Fibroblast of skin of right biceps (primary cell): ENCODE data around the gene CCM2.

Source experiments
- DNase-seq: peaks from one replicate; pipeline ENCODE4 v3.0.0-alpha.2; 2013

Gene CCM2

DNA sequence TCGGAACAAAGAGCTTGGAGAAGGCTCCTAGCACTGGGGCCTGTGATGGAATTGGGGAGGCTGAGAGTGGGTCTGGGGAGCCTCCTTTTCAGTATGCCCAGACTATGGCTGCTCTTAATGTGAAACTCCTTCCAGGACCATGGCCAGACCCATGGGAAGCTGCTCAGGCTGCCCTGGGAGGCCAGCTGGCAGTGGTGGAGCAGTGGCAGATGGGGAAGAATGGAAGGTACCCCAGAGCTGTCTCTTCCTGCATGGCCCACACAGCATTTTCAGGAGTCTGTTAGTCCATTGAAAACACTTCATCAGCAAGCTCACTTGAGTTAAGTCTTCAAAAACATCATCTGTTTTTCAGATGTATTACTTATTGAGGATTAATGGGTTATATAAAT is 70.2 kb downstream of the CCM2 start:
- DNase-seq = no peak

DNA sequence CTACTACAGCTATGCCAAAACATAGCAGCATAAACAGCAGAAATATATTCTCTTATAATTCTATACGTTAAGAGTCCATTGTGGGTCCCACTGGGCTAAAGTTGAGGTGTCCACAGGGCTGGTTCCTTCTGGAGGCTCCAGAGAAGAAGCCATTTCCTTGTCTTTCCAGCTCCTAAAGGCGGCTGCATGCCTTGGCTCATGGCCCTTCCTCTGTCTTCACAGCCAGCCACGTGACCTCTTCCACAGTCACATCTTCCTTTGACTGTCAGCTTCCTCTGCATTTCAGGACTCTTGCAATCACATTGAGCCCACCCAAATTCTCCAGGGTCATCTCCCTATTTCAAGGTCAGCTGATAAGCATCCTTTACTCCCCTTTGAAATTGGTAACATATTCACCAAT is 71.5 kb downstream of the CCM2 start:
- DNase-seq = no peak

DNA sequence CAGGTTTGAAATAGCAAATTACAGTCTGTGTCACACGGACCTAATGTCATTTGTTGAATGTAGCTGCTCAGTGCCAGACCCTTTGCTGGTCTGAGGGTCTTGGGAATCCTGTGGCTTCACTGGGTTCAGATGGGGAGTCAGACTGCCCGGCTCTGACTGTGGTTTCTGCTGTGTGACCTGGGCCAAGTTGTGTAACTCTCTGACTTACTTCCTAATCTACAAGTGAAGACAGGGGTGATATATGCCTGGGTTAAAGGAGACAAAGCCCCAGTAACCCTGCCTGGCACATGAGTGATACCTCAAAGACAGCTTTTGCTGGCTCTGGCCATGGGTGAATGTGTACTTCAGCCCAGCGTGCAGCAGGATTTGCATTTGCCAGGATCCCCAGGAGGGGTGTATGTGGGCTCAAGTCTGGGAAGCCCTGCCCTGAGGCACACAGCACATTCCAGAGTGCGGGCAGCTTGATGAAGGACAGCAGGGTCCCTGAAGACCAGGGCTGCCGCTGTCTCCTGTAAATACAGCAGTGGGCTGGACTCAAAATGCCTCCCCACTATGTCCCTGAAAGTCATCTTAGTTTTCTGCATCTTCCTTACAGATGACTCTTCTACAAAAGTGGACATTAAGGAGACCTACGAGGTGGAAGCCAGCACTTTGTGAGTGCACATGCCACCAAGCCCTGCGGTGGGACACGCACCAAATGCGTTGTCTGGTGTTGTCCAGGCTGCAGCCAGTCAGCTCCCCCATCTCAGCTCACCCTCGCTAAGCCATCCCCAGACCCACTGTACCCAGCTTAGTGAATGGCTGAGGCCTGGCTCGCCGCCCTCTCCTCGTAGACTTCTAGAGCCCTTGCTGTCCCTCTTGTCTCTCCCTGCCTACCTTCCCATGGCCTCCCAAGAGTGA is 72.4 kb downstream of the CCM2 start:
- DNase-seq = no peak

DNA sequence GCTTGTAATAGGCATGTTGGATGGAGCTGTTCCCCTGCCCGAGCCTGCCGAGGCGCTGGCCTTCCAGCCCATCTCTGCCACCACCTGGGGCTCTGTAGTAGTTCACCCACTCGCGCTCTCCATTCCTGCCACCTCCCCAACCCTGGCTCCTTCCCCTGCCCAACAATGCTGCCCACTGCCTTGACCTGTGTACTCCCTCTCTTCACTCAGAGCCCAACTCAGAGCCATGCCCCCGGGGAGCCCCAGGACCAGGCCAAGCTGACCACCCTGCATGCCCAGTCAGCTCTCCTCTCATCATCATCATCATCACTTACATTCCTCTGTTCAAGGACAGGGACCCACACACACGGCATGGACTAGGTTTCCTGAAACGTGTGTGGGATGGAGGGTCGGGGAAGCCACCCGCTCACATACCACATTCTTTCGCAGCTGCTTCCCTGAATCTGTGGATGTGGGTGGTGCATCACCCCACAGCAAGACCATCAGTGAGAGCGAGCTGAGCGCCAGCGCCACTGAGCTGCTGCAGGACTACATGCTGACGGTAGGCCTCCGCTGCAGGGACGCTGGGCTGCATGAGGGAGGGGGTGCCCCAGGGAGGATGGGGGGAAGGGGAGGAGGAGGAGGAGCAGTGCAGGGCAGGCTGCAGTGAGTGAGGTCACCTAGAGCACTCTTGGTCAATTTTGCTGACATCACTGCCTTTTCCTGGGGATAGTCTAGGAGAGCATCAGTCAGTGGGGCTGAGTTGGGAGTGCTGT is 73.2 kb downstream of the CCM2 start:
- no peak for DNase-seq

DNA sequence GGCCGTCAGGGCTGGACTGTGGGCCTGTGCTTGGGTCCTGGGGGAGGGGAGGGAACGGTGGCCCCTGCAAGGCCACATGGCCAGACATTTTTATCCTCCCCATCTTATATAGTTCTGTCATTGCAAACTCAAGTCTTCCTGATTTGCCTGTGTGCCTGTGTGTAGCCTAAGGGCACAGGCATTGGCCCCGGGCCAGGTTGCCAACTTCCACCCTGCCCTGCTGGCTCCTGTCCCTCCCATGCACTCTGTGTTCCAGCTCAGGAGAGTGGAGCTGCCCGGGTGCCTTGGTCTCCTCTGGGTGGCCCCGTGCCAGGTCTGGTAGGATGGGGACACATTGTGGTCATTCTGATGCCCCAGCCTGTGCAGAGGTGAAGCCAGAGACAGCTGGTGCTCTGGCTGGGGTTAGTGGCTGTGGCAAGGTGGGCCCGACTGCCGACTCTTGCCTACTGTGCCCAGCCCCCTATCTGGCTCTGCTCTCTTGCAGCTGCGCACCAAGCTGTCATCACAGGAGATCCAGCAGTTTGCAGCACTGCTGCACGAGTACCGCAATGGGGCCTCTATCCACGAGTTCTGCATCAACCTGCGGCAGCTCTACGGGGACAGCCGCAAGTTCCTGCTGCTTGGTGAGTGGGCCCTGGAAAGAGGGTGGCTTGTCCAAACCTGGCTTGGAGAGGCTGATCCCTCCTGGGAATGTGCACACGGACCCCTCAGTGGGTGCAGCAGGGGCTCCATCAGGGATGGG is 74.0 kb downstream of the CCM2 start:
- DNase-seq = no peak

DNA sequence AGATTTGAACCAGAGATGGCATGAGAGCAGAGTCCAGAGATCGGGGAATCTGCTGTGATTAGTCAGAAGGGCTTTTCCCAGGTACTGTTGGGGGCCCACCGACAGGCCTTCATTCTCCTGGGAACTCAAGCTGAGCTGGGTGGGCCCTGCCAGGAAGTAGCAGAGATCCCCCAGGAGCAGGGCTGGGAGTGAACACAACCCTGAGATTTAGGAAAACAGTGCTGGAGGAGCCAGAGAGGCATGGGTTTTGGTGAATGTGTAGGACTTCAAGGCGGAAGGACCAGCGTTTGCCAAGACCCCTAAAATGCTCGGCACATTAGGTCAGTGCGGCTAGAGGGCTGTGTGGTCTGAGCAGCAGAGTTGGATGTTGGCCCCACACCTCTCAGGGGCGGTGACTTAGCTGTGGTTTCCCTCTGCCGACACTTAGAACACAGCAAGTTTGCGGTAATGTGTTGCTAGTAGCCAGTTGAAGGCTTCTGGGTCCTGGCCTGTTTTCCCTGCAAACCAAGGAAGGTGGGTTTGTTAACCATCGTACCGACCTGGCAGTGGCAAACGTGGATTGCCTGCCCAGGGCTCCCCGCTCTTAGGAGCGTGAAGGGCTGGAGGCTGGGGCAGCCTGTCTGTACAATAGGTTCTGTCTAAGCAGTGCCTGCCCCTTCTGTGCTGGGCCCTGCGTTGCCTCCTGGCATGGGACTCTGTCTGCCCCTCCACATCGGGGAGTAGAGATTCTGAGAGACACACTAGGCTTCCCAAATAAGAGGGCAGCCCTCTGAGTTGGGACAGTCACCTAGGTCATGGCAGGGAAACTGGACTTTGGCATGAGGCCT is 74.7 kb downstream of the CCM2 start:
- no peak for DNase-seq

DNA sequence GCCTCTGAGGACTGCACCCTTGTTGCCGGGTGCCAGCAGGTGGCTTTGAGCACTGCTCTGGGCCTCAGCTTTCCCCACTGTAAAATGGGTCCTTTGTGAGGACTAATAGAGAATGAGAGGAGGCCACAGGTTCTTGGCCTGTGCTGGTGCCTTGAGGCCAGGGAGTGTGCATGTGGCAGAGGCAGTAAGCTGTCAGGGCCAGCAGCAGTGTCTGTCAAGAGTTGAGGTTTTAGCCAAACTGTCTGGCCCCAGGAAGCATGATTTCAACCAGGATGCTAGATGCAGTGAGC is 75.3 kb downstream of the CCM2 start:
- no peak for DNase-seq

DNA sequence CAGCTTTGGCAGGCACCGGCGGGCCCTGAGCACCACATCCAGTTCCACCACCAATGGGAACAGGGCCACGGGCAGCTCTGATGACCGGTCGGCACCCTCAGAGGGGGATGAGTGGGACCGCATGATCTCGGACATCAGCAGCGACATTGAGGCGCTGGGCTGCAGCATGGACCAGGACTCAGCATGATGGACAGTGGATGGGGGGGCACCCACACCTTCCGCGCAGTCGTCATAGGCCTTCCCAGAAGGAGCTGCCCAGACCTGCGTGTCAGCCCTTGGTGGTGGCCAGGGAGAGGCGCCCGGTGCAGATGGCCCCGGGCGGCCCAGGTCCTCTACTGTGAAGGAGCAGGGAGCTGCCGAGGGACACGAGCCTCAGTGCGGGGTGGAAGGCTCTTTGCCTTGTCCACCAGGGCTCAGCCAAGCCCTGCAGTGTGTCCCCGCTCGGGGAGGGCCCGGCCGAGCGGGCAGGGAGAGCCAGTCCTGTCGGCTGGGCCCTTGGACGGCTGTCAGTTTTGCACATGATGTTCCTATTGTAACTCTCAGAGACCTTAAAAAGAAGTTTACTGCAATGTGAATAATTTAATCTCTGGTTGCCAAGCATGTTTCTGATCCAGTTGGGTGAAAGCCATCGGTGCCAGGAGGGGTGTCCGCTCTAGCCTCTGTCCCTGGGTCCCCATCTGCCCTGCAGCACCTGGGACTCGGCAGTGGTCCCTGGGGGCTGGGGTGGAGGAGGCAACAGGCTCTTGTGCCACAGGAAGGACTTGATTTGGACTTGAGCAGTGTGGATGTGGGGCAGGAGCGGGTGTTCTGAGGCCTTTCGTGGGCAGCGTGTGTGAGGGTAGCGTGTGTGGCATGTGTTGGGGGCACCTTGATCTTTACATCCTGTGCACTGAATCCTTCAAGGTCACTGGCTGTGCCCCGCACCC is 76.1 kb downstream of the CCM2 start:
- no peak for DNase-seq

DNA sequence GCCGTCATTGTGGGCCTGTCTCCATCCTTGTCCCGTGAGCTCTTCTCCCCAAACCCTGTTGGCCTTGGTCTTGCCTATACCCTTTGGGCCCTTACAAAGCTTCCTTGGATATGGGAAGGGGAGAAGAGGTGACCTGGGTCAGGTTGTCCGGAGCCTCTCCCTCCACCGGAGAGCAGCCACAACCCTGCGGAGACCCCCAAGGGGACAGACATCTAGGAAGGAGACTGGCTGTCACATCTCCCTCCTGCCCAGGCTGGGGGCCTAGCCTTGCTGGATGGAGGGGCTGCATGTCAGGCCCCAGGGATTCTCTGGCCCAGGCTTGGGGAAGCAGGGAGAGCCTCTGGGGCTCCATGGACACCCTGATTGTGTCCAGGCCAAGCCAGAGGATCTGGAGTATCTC is 76.9 kb downstream of the CCM2 start:
- DNase-seq = no peak

DNA sequence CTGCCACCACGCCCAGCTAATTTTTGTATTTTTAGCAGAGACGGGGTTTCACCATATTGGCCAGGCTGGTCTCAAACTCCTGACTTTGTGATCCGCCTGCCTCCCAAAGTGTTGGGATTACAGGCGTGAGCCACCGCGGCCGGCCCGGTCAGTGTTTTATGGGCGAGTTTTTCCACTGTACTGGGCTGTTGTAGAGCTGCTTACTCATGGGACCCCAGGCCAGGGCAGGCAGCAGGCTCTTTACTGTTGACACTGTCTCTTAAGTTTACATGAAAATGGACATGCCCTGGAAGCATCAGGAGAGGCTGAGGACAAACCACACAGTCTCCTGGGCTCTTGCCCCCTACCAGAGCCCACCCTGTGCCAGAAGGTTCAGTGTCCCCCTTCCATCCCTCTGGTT is 77.6 kb downstream of the CCM2 start:
- DNase-seq = no peak

DNA sequence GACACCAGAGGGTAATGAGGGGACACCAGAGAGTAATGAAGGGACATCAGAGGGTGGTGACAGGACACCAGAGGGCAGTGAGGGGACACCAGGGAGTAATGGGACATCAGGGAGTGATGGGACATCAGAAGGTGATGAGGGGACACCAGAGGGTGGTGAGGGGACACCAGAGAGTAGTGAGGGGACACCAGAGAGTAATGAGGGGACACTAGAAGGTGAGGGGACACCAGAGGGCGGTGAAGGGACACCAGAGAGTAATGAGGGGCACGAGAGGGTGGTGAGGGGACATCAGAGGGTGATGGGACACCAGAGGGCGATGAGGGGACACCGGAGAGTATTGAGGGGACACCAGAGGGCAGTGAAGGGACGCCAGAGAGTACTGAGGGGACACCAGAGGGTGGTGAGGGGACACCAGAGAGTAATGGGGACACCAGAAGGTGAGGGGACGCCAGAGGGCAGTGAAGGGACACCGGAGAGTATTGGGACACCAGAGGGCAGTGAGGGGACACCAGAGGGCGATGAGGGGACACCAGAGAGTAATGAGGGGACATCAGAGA is 78.2 kb downstream of the CCM2 start:
- DNase-seq = no peak

DNA sequence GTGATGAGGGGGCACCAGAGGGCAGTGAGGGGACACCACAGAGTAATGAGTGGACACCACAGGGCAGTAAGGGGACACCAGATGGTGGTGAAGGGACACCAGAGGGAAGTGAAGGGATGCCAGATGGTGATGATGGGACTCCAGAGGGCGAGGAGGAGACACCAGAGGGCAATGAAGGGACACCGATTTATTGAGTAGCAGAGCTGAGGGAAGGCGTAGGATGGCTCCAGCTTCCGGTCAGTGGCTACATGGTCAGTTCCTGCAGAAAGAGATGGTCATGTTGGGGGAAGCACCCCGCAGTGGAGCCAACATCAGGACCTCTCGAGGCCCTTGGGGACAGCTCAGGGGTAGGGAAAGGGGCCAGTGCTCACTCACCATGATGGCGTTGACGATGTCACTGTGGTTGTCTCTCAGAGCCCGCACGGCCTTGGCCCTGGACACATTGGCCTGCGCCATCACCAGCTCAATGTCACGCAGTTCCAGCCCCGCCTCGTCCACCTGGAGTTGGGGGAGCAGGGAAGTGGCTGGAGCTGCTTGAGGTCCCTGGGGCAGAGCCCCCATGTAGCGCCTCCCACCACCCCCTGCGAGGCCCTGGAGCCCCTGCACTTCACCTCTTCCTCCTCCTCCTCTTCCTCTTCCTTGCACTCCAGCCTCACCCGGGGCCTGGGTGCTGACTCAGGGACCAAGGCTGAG is 80.4 kb downstream of the CCM2 start:
- DNase-seq = no peak

DNA sequence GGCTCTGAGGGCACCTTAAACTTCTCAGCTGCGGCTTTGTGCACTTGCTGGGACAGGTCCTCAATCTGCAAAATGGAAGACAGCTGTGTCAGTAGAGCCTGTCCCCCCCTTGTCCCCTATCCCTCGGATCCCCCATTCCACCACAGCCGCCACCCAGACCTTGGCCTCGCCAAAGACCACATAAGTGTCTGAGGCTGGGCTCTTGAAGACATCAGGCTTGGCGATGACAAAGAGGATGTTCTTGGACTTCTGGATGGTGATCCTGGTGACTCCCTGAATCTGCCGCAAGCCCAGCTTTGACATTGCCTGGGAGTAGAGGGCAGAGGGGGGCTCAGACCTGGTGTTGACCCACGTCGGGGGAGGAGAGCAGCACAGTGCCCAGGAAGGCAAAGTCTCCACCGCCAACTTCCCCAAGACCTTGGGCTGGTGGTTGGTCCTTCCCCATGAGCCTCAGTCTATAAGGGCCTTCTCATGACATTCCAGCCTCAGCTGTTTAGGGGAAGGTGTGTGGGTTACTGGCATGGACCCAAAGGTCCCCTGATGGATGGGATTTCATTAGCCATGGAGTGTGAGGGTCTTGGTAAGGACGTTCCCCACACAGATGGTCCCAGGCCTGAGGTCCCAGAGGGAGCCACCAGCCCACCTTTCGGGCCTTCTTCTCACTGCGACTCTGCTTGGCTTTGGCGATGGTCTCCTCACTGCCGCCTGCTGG is 81.1 kb downstream of the CCM2 start:
- DNase-seq = no peak

DNA sequence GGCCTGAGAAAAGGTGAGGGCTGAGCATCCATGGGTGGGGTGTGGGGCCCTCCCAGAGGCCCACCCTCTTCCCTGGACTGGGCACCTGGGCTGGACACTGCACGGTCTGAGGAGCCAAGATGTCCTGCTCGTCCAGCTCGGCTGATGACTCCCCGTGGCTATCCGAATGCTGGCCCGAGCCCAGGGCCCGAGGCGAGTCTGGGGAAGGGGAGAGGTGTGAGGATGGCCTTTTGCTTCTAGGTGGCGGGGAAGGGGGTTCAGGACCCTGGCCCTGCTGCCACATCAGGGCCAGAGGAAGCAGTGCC is 81.6 kb downstream of the CCM2 start:
- no peak for DNase-seq

DNA sequence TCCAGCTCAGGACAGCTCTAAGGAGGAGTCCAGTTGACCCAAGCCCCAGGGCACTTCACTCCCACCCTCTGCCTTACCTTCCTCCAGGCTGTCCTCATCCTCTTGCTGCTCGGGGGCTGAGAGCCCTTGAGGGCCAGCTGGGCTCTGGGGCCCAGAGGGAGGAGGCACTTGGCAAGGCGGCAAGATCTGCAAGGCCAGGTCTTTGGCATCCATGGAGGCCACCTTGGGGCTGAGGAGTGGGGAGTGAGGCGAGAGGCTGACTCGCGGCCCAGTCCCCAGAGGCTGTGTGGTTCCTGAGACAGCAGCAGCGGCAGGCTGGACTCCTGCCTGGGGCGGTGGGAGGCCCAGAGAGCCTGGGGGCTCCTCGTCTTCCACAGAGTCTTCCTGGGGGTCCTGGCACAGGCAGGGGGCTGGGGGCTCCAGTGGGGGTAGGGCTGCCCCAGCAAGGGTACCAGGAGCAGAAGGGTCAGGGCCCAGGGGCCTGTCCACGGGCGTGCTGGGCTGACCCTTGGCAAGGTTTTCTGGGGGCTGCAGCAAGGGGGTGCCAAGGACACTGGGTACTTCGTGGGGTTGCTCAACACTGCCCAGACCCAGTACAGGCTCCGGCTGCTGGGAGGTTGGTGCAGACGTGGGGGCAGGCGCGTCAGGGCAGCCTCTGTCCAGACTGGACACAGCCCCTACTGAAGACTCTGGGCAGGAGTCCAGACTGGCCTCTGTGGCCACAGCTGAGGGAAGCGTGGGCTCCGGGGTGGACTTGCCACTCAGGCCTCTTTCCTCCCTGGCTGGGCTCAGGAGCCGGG is 82.2 kb downstream of the CCM2 start:
- no peak for DNase-seq

DNA sequence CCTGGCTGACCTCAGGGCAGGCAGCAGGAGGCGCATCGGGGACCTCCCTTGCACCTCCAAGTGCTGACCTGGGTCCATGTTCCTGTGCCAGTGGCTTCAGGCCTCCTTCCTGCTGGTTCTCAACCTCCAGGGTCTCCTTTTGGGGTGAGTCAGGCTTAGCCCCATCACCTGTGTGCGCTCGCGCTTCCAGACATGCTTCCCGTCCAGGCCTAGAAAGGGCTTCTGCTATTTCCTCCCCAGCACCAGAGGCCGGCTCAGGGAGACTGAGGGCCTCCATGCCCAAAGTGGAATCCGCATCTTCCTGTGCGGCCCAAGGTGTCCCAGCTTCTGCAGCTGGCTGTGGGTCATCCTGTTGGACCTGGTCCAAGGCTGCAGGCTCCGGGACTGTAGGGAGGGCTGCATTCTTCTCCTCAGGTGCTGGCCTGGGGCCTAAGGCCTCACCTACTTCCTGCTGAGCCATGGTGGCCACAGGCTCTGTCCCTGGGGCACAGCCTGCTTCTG is 82.9 kb downstream of the CCM2 start:
- DNase-seq = no peak

DNA sequence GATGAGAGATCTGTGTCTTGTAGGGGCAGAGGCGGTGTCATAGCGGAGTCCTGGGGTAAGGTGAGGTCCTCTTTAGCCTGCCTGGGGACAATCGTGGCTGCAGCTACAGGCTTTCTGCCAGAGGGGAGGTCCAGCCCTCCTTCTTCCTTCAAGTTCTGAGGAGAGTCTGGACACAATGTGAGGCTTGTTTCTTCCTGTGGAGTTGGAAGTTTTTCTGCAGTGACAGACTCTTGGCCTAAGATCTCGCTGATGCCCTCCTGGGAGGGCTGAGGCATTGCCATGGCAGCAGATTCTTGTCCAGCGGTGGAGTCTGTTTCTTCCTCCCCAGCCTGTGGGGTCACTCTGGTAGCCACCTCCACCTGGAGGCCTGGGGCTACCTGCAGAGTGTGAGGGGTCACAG is 84.3 kb downstream of the CCM2 start:
- DNase-seq = no peak

DNA sequence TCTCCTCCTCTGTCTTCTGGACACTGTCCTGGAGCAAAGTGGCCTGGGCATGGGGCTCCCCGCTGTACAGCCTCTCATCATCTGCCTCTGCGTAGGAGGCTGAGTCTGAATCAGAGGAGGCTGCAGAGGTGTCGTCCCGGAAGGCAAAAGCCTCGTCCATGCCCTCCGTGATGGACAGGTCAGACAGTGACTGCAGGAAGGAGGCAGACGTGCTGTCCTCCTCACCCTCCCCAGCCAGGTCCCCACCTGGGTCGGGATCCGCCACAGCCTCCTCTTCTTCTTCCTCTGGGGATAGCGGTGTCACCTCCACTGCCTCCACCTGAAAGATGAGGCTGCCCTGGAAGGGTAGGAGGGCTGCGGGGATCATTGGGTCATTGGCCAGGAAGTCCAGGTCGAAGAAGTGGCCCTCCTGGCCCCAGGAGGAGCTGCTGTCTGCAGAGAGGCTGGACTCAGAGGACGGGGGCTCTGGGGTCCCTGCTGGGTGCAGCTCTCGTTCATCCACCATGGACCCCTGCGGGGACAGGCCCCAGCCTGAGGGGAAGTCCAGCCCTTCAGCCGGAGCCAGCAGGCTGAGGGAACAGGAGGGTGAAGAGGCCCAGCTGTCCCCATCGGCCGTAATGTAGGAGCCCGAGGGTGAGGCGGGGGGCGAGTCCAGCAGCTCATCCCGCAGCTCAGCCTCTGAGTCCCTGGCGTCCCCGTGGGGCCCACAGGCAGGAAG is 85.1 kb downstream of the CCM2 start:
- DNase-seq = no peak
